Urinary bladder (tissue), 4 donors: Measurements from ENCODE around the gene MCC. TPM values are rescaled to one million over a fixed set of nuclear protein-coding genes. Genes with fewer than 3 reads are reported as not detected.
"Not testable (repeated sequence)": the region's sequence is repeated elsewhere in the genome, so short reads cannot be mapped to it uniquely, and the experiment has no call there.

Experiments
- DNase-seq: peaks from one replicate; pipeline ENCODE4 v3.0.0-alpha.2; 2015; ENCODE audit errors: extremely low spot score
- H3K27ac ChIP-seq: one replicate; pipeline ENCODE4 v1.5.1; 2013; ENCODE audit warnings: low read depth, mild to moderate bottlenecking, moderate library complexity
- H3K36me3 ChIP-seq: one replicate; pipeline ENCODE4 v1.6.1; 2013; ENCODE audit warnings: mild to moderate bottlenecking, moderate library complexity; ENCODE audit not compliant: insufficient read depth
- H3K4me1 ChIP-seq: one replicate; pipeline ENCODE4 v1.6.1; 2013; ENCODE audit warnings: mild to moderate bottlenecking, moderate library complexity; ENCODE audit not compliant: insufficient read depth
- H3K4me3 ChIP-seq: one replicate; pipeline ENCODE4 v1.5.1; 2013; ENCODE audit warnings: low read depth, low read length
- WGBS: extraction: QIAGEN DNeasy Blood & Tissue Kit; methylation state at CpG from one replicate; pipeline ENCODE4 v1.1.7; 2013; 5-methylcytosine and 5-hydroxymethylcytosine counted together
- polyA plus RNA-seq: library from polyadenylated mRNA; stranded (reverse); fragments of 200-250 nt; gene quantifications from one replicate; pipeline ENCODE4 v1.2.3, GENCODE V29; 2013
- total RNA-seq: library from RNA; depleted of rRNA; stranded (reverse); fragments of >200 nt; gene quantifications from one replicate; pipeline ENCODE4 v1.2.3, GENCODE V29; 2014
- donor health status: healthy with polysubstance abuse.
- donor health status: healthy.

Gene MCC
- total and polyA plus RNA-seq, 2 donors, result 17.2 to 60.7 TPM

GRCh38 chr5:113081881-113082546, 406.2 kb downstream of the MCC start:
- Histone ChIP-seq H3K36me3 (peaks cover 3% of the 10 kb centered on the region), H3K4me1 (no peaks in the 10 kb centered on the region), H3K27ac (no peak overlapping the region), H3K4me3 (no peak overlapping the region)
- 89% methylated on average over 5 of the region's 5 CpGs for WGBS
- DNase-seq, result no peak

- H3K4me1 ChIP-seq, result no peaks in the 10 kb centered on the region
- H3K36me3 ChIP-seq, result peaks cover 3% of the 10 kb centered on the region
Observed at GRCh38 chr5:113081091-113081839, 407.0 kb downstream of the MCC start.

GRCh38 chr5:113076649-113077048, 411.6 kb downstream of the MCC start:
- H3K36me3 ChIP-seq, H3K4me3 ChIP-seq, H3K4me1 ChIP-seq, DNase-seq, H3K27ac ChIP-seq: not testable (repeated sequence)
- WGBS, result 97% methylated on average over 2 of the region's 2 CpGs

More at GRCh38 chr5:113081091-113081839, 407.0 kb downstream of the MCC start:
- no peak for DNase-seq
- 70% methylated on average over 4 of the region's 4 CpGs for WGBS
- no peak overlapping the region for H3K4me3 ChIP-seq
- H3K27ac ChIP-seq, result no peak overlapping the region

- no peak for DNase-seq
- H3K4me3 ChIP-seq, result no peak overlapping the region
- 96% methylated on average over 21 of the region's 21 CpGs for WGBS
- H3K4me1 ChIP-seq, result no peaks in the 10 kb centered on the region
- H3K27ac ChIP-seq, result no peak overlapping the region
- H3K36me3 ChIP-seq, result peaks cover 3% of the 10 kb centered on the region
Observed at GRCh38 chr5:113075019-113075418, 413.2 kb downstream of the MCC start.

- DNase-seq, H3K27ac ChIP-seq, H3K4me1 ChIP-seq, H3K36me3 ChIP-seq, H3K4me3 ChIP-seq: not testable (repeated sequence)
- WGBS, result 85% methylated on average over 11 of the region's 11 CpGs
Observed at GRCh38 chr5:113073629-113074034, 414.6 kb downstream of the MCC start.

- 87% methylated on average over 3 of the region's 3 CpGs for WGBS
- H3K4me3 ChIP-seq, result no peak overlapping the region
- H3K36me3 ChIP-seq, result peaks cover 3% of the 10 kb centered on the region
- no peak for DNase-seq
- H3K27ac ChIP-seq, result no peak overlapping the region
- no peaks in the 10 kb centered on the region for H3K4me1 ChIP-seq
Observed at GRCh38 chr5:113071401-113071800, 416.9 kb downstream of the MCC start.

- WGBS, result 96% methylated on average over 5 of the region's 5 CpGs
- H3K36me3 ChIP-seq, result peaks cover 3% of the 10 kb centered on the region
- no peak overlapping the region for H3K4me3 ChIP-seq
- H3K27ac ChIP-seq, result no peak overlapping the region
- no peak for DNase-seq
- no peaks in the 10 kb centered on the region for H3K4me1 ChIP-seq
Observed at GRCh38 chr5:113070901-113071300, 417.4 kb downstream of the MCC start.

- WGBS, result 79% methylated on average over 2 of the region's 2 CpGs
- H3K36me3 ChIP-seq, result peaks cover 5% of the 10 kb centered on the region
Observed at GRCh38 chr5:113068559-113068958, 419.7 kb downstream of the MCC start.

GRCh38 chr5:113067635-113068344, 420.5 kb downstream of the MCC start:
- Histone ChIP-seq H3K27ac (no peak overlapping the region), H3K4me1 (no peaks in the 10 kb centered on the region), H3K4me3 (no peak overlapping the region), H3K36me3 (peaks cover 5% of the 10 kb centered on the region)
- no peak for DNase-seq
- WGBS, result 68% methylated on average over 19 of the region's 19 CpGs

More at GRCh38 chr5:113068559-113068958, 419.7 kb downstream of the MCC start:
- Histone ChIP-seq H3K4me1 (no peaks in the 10 kb centered on the region), H3K27ac (no peak overlapping the region), H3K4me3 (no peak overlapping the region)
- no peak for DNase-seq

- Histone ChIP-seq H3K4me3 (no peak overlapping the region), H3K27ac (no peak overlapping the region), H3K36me3 (peaks cover 7% of the 10 kb centered on the region), H3K4me1 (no peaks in the 10 kb centered on the region)
- WGBS, result 91% methylated on average over 2 of the region's 2 CpGs
- no peak for DNase-seq
Observed at GRCh38 chr5:113065626-113066025, 422.6 kb downstream of the MCC start.

GRCh38 chr5:113064806-113065205, 423.4 kb downstream of the MCC start:
- no peak overlapping the region for H3K27ac ChIP-seq
- H3K4me3 ChIP-seq, result no peak overlapping the region
- WGBS, result 85% methylated on average over 1 of the region's 1 CpG
- peaks cover 7% of the 10 kb centered on the region for H3K36me3 ChIP-seq
- no peaks in the 10 kb centered on the region for H3K4me1 ChIP-seq
- DNase-seq, result no peak

GRCh38 chr5:113063927-113064326, 424.3 kb downstream of the MCC start:
- DNase-seq, result no peak
- H3K4me1 ChIP-seq, result no peaks in the 10 kb centered on the region
- WGBS, result 86% methylated on average over 12 of the region's 12 CpGs
- no peak overlapping the region for H3K27ac ChIP-seq
- H3K4me3 ChIP-seq, result no peak overlapping the region
- peaks cover 7% of the 10 kb centered on the region for H3K36me3 ChIP-seq

GRCh38 chr5:113062869-113063508, 425.3 kb downstream of the MCC start:
- Histone ChIP-seq H3K36me3 (peaks cover 7% of the 10 kb centered on the region), H3K27ac (no peak overlapping the region), H3K4me1 (no peaks in the 10 kb centered on the region), H3K4me3 (no peak overlapping the region)
- no peak for DNase-seq
- WGBS, result 88% methylated on average over 6 of the region's 6 CpGs
